Measurements from ENCODE around the gene KMT2C.

GRCh38 chr7:152355474-152356057, 80.2 kb downstream of the KMT2C start:
- TF ChIP-seq CTCF (IDR thresholded peaks at IDR 0.05) (no peak), POLR2A (IDR thresholded peaks at IDR 0.05) (no peak)
